HEK293 (cell line): ENCODE measurements around the gene CDH23.

Experiments
- HOXD13 ChIP-seq: sonication (generic); formaldehyde crosslinking; IDR thresholded peaks from 2 replicates; pipeline ENCODE4 v1.8.0; 2022; ENCODE audit warnings: missing genetic modification reagents, borderline replicate concordance
- KLF9 ChIP-seq: fragments of 450-650 bp; formaldehyde crosslinking; IDR thresholded peaks from 2 replicates; pipeline ENCODE4 v1.5.1; 2016; ENCODE audit warnings: missing biosample characterization, missing genetic modification characterization, low read depth
- MYNN ChIP-seq: fragments of 450-650 bp; formaldehyde crosslinking; IDR thresholded peaks from 2 replicates; pipeline ENCODE4 v1.5.1; 2016; ENCODE audit warnings: missing biosample characterization, missing genetic modification characterization, borderline replicate concordance
- ZBTB7A ChIP-seq: fragments of 450-650 bp; formaldehyde crosslinking; IDR thresholded peaks from 2 replicates; pipeline ENCODE4 v1.5.1; 2016; ENCODE audit warnings: low read depth, missing biosample characterization, missing genetic modification characterization
- ZNF2 ChIP-seq: fragments of 450-650 bp; formaldehyde crosslinking; IDR thresholded peaks from 2 replicates; pipeline ENCODE4 v1.5.1; 2016; ENCODE audit warnings: missing biosample characterization, missing genetic modification characterization
- ZNF416 ChIP-seq: fragments of 450-650 bp; formaldehyde crosslinking; IDR thresholded peaks from 2 replicates; pipeline ENCODE4 v1.5.1; 2016; ENCODE audit warnings: missing biosample characterization, missing genetic modification characterization
- ZNF623 ChIP-seq: fragments of 450-650 bp; formaldehyde crosslinking; IDR thresholded peaks from 2 replicates; pipeline ENCODE4 v1.5.1; 2016; ENCODE audit warnings: missing biosample characterization, missing genetic modification characterization
- ZNF701 ChIP-seq: fragments of 450-650 bp; formaldehyde crosslinking; IDR thresholded peaks from 2 replicates; pipeline ENCODE4 v1.5.1; 2016; ENCODE audit warnings: missing biosample characterization, missing genetic modification characterization
- TF ChIP-seq, protein P1 (sequence below): fragments of 450-650 bp; formaldehyde crosslinking; IDR thresholded peaks from 2 replicates; pipeline ENCODE4 v1.5.1; 2016; ENCODE audit warnings: missing biosample characterization, missing genetic modification characterization
- TF ChIP-seq, protein P2 (sequence below): fragments of 450-650 bp; formaldehyde crosslinking; IDR thresholded peaks from 2 replicates; pipeline ENCODE4 v1.5.1; 2016; ENCODE audit warnings: missing biosample characterization, missing genetic modification characterization
- TF ChIP-seq, protein P3 (sequence below): fragments of 450-650 bp; formaldehyde crosslinking; conservative IDR thresholded peaks from 2 replicates; pipeline ENCODE4 v1.5.1; 2016; ENCODE audit warnings: low read depth, missing biosample characterization, missing genetic modification characterization

GRCh38 chr10:71451754-71452153, 55.0 kb downstream of the CDH23 start:
- no peak for TF ChIP-seq HOXD13 (CRISPR knock-in tag)
- TF ChIP-seq, protein P1, sequence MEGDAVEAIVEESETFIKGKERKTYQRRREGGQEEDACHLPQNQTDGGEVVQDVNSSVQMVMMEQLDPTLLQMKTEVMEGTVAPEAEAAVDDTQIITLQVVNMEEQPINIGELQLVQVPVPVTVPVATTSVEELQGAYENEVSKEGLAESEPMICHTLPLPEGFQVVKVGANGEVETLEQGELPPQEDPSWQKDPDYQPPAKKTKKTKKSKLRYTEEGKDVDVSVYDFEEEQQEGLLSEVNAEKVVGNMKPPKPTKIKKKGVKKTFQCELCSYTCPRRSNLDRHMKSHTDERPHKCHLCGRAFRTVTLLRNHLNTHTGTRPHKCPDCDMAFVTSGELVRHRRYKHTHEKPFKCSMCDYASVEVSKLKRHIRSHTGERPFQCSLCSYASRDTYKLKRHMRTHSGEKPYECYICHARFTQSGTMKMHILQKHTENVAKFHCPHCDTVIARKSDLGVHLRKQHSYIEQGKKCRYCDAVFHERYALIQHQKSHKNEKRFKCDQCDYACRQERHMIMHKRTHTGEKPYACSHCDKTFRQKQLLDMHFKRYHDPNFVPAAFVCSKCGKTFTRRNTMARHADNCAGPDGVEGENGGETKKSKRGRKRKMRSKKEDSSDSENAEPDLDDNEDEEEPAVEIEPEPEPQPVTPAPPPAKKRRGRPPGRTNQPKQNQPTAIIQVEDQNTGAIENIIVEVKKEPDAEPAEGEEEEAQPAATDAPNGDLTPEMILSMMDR: no peak
- TF ChIP-seq, protein P2, sequence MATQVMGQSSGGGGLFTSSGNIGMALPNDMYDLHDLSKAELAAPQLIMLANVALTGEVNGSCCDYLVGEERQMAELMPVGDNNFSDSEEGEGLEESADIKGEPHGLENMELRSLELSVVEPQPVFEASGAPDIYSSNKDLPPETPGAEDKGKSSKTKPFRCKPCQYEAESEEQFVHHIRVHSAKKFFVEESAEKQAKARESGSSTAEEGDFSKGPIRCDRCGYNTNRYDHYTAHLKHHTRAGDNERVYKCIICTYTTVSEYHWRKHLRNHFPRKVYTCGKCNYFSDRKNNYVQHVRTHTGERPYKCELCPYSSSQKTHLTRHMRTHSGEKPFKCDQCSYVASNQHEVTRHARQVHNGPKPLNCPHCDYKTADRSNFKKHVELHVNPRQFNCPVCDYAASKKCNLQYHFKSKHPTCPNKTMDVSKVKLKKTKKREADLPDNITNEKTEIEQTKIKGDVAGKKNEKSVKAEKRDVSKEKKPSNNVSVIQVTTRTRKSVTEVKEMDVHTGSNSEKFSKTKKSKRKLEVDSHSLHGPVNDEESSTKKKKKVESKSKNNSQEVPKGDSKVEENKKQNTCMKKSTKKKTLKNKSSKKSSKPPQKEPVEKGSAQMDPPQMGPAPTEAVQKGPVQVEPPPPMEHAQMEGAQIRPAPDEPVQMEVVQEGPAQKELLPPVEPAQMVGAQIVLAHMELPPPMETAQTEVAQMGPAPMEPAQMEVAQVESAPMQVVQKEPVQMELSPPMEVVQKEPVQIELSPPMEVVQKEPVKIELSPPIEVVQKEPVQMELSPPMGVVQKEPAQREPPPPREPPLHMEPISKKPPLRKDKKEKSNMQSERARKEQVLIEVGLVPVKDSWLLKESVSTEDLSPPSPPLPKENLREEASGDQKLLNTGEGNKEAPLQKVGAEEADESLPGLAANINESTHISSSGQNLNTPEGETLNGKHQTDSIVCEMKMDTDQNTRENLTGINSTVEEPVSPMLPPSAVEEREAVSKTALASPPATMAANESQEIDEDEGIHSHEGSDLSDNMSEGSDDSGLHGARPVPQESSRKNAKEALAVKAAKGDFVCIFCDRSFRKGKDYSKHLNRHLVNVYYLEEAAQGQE (tag by site-specific recombination): no peak
- TF ChIP-seq ZNF416 (tag by site-specific recombination): no peak
- TF ChIP-seq, protein P3, sequence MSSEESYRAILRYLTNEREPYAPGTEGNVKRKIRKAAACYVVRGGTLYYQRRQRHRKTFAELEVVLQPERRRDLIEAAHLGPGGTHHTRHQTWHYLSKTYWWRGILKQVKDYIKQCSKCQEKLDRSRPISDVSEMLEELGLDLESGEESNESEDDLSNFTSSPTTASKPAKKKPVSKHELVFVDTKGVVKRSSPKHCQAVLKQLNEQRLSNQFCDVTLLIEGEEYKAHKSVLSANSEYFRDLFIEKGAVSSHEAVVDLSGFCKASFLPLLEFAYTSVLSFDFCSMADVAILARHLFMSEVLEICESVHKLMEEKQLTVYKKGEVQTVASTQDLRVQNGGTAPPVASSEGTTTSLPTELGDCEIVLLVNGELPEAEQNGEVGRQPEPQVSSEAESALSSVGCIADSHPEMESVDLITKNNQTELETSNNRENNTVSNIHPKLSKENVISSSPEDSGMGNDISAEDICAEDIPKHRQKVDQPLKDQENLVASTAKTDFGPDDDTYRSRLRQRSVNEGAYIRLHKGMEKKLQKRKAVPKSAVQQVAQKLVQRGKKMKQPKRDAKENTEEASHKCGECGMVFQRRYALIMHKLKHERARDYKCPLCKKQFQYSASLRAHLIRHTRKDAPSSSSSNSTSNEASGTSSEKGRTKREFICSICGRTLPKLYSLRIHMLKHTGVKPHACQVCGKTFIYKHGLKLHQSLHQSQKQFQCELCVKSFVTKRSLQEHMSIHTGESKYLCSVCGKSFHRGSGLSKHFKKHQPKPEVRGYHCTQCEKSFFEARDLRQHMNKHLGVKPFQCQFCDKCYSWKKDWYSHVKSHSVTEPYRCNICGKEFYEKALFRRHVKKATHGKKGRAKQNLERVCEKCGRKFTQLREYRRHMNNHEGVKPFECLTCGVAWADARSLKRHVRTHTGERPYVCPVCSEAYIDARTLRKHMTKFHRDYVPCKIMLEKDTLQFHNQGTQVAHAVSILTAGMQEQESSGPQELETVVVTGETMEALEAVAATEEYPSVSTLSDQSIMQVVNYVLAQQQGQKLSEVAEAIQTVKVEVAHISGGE (tag by site-specific recombination): no peak
- no peak for TF ChIP-seq ZBTB7A (tag by site-specific recombination)
- TF ChIP-seq KLF9 (tag by site-specific recombination): no peak
- TF ChIP-seq ZNF701 (tag by site-specific recombination): no peak
- TF ChIP-seq MYNN (tag by site-specific recombination): no peak
- no peak for TF ChIP-seq ZNF623 (tag by site-specific recombination)
- no peak for TF ChIP-seq ZNF2 (tag by site-specific recombination)
